MM.1S (cell line): Measurements from ENCODE around the gene C22orf23.

Experiments
- EZH2 ChIP-seq: fragments of 300-600 bp; sonication (generic); optimal IDR thresholded peaks from 2 replicates; pipeline ENCODE3; 2017; ENCODE audit warnings: low read depth, mild to moderate bottlenecking, antibody characterized with exemption, low read length, mixed read lengths
- EZH2phosphoT487 ChIP-seq: fragments of 300-600 bp; sonication (generic); IDR thresholded peaks from 2 replicates; pipeline ENCODE4 v1.6.1; 2018; ENCODE audit warnings: antibody characterized with exemption, low read length
- TF ChIP-seq, protein P1 (sequence below): fragments of 300-600 bp; sonication (generic); IDR thresholded peaks from 2 replicates; pipeline ENCODE4 v1.5.1; 2016; ENCODE audit warnings: antibody characterized with exemption, low read length, mixed read lengths

DNA sequence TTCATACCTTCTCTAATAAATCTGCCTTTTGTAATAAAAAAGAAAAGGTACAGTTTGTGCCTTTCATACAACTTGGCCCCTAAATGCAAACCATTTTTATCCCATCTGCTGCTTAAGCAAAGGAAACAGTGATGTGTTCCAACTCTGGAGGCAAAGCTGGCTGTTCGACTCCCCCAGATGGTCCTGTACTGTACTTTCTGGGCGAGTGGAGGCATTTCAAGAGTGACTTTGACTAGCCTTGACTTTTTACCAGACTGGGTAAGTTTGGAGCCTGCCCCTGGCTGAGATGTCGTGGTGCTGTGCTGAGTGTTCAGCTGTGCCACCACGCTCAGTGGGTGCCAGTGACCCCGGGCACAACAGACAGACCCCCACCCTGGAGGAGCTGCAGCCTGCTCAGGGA, 37.1 kb downstream of the C22orf23 start:
- TF ChIP-seq, protein P1, sequence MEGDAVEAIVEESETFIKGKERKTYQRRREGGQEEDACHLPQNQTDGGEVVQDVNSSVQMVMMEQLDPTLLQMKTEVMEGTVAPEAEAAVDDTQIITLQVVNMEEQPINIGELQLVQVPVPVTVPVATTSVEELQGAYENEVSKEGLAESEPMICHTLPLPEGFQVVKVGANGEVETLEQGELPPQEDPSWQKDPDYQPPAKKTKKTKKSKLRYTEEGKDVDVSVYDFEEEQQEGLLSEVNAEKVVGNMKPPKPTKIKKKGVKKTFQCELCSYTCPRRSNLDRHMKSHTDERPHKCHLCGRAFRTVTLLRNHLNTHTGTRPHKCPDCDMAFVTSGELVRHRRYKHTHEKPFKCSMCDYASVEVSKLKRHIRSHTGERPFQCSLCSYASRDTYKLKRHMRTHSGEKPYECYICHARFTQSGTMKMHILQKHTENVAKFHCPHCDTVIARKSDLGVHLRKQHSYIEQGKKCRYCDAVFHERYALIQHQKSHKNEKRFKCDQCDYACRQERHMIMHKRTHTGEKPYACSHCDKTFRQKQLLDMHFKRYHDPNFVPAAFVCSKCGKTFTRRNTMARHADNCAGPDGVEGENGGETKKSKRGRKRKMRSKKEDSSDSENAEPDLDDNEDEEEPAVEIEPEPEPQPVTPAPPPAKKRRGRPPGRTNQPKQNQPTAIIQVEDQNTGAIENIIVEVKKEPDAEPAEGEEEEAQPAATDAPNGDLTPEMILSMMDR, result no peak
- TF ChIP-seq EZH2, result no peak
- no peak for TF ChIP-seq EZH2phosphoT487
